ENCODE results near the gene TPRN. TPM values are rescaled to one million over a fixed set of nuclear protein-coding genes. Genes with fewer than 3 reads are reported as not detected.

Gene TPRN
- polyA plus RNA-seq, 1 of the 3 experiments (the other 2 are of a cell fraction): 5.2 TPM

DNA sequence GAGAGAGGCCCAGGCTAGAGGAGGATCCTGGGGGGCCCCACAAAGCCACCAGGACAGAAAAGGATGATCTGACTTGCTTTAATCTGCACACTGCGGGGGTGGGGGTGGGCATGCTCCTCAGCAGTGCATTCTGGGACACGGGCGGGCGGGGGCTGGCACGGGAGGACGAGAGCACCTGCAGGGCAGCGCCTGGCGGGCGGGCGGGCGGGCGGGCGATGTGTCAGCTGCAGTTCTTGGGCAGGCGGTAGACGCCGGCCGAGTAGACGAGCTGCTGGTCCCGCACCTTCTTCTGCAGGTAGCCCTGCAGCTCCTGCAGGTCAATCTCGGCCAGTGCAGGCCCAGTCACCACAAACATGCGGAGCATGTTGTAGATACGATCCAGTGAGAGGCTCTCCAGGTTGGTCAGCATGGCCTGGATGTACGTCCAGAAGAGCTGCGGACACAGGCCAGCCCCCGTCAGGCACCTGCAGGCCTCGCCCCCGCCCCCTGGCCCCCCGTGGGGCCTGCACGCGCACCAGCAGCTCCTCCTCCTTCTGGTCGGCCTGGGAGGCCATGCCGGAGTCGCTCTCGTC lies 25.7 kb downstream of the TPRN start:
- CTCF ChIA-PET: interaction anchor here (0.6 to 5.0 kb wide), 4 partner anchors 13 to 88 kb away, joined by 3 to 24 read pairs (median 7); partner anchors contain the start of genes ANAPC2, MAN1B1 and SSNA1
- H3K9me3 ChIP-seq: no peaks in the 10 kb centered on the region
- no peak overlapping the region for H3K4me3 ChIP-seq (ENCODE audit: low read depth in 2 of 2, low read length in 1 of 2)
- no peak for TF ChIP-seq YY1 (IDR thresholded peaks at IDR 0.05; ENCODE audit: low read depth)
- TF ChIP-seq, protein P1, sequence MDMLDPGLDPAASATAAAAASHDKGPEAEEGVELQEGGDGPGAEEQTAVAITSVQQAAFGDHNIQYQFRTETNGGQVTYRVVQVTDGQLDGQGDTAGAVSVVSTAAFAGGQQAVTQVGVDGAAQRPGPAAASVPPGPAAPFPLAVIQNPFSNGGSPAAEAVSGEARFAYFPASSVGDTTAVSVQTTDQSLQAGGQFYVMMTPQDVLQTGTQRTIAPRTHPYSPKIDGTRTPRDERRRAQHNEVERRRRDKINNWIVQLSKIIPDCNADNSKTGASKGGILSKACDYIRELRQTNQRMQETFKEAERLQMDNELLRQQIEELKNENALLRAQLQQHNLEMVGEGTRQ (IDR thresholded peaks at IDR 0.05; ENCODE audit: borderline replicate concordance, low read depth, low read length): no peak
- 97% methylated on average over 13 of the region's 34 CpGs for WGBS (ENCODE audit: low lambda C conversion rate)
- H3K9me2 ChIP-seq: no peaks in the 10 kb centered on the region
- 0 out of 2 replicates have a peak, but pooled peaks cover 8% of the 10 kb centered on the region for H3K27me3 ChIP-seq (ENCODE audit: insufficient read depth)
- POLR2A ChIA-PET: no interaction called here
- no peak overlapping the region for H3K9ac ChIP-seq
- no peaks in the 10 kb centered on the region for H3K79me2 ChIP-seq (ENCODE audit: insufficient read depth)
- H4K20me1 ChIP-seq (ENCODE audit: insufficient read depth): no peaks in the 10 kb centered on the region
- DNase-seq: no peak
- H3K4me1 ChIP-seq (ENCODE audit: control insufficient read depth in 1 of 2, insufficient read depth in 2 of 2, low read depth in 1 of 2, low read length in 1 of 2): peaks cover 0 to 19% of the 10 kb centered on the region in 2 experiments; a peak in 1 of 4 replicates
- peaks cover 0 to 13% of the 10 kb centered on the region in 2 experiments for H3K36me3 ChIP-seq (replicated peaks in 1 of 2; ENCODE audit: control insufficient read depth in 1 of 2, insufficient read depth in 2 of 2, low read length in 1 of 2)
- H2AFZ ChIP-seq (ENCODE audit: low read depth): no peak overlapping the region
- no peak overlapping the region for H3K27ac ChIP-seq (ENCODE audit: low read depth in 2 of 2, low read length in 1 of 2)
- H3K4me2 ChIP-seq: no peak overlapping the region
- no peaks in the 10 kb centered on the region for H3F3A ChIP-seq (replicated peaks; ENCODE audit: insufficient read depth)

DNA sequence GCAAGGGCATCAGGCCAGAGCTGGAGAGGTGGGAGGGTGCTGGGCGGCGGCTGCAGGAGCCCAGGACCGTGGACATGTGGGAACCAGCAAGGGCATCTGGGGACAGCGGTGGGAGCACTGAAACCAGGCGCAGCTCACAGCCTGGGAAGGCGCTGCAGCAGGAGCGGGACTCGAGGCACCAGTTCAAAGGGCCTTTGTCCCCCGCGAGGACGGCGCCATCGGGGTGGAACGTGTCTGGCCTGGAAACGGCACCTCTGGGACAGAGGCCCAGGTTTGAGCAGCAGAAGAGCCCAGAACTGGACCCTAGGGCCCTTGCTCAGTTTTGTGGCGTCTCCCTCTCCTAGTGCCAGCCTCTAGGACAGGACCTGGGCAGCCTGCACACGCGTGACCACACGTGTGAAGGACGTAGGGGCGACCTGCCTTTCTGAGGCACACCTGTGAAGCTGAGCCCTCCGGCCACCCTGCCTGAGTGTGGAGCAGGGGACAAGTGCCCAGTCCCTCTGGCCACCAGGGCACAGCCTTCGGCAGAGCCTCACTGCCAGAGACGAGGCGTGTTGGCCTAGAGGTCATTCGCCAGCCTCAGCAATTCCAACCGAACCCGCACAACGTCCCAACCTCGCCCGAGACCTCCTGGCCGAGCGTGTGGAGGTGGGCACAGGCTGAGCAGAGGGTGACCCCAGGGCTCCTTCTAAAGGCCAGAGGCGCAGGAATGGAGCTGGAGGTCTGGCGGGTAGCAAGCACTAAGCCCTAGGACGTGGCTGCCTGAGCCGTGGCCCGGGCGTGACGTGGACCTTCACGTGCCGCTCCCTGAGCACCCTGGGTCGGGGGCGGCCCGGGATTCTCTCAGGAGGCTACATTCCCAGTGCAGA lies 26.5 kb downstream of the TPRN start:
- H3K36me3 ChIP-seq (replicated peaks in 1 of 2; ENCODE audit: control insufficient read depth in 1 of 2, insufficient read depth in 2 of 2, low read length in 1 of 2): peaks cover 0 to 7% of the 10 kb centered on the region in 2 experiments
- H3K4me1 ChIP-seq (ENCODE audit: control insufficient read depth in 1 of 2, insufficient read depth in 2 of 2, low read depth in 1 of 2, low read length in 1 of 2): peaks cover 0 to 23% of the 10 kb centered on the region in 2 experiments; a peak in 1 of 4 replicates
- peak; percentile 83 for DNase-seq
- H4K20me1 ChIP-seq (ENCODE audit: insufficient read depth): no peaks in the 10 kb centered on the region
- peaks cover 13% of the 10 kb centered on the region; the same call in 1 of the 2 replicates for H3K27me3 ChIP-seq (ENCODE audit: insufficient read depth)
- no peak overlapping the region for H3K9ac ChIP-seq
- WGBS (ENCODE audit: low lambda C conversion rate): 89% methylated on average over 34 of the region's 45 CpGs
- peak overlapping the region in 1 of 2 experiments; percentile 47; a peak in 2 of 4 replicates for H3K27ac ChIP-seq (ENCODE audit: low read depth in 2 of 2, low read length in 1 of 2)
- no peak overlapping the region for H3K4me2 ChIP-seq
- CTCF ChIA-PET: interaction anchor here (5.0 kb wide), 1 partner anchor 14 kb away, joined by 24 read pairs; the partner anchor contains the start of genes ANAPC2 and SSNA1
- POLR2A ChIA-PET: interaction anchor here (1.5 kb wide), 1 partner anchor 36 kb away, joined by 5 read pairs; the partner anchor contains the start of gene GRIN1
- no peaks in the 10 kb centered on the region for H3K9me3 ChIP-seq
- H2AFZ ChIP-seq (ENCODE audit: low read depth): no peak overlapping the region
- H3K4me3 ChIP-seq (ENCODE audit: low read depth in 2 of 2, low read length in 1 of 2): no peak overlapping the region
- no peak for TF ChIP-seq MEF2A (IDR thresholded peaks at IDR 0.05; ENCODE audit: borderline replicate concordance, low read depth)
- TF ChIP-seq RXRA (IDR thresholded peaks at IDR 0.05; ENCODE audit: borderline replicate concordance, low read depth): no peak
- no peak for TF ChIP-seq CHD2 (IDR thresholded peaks at IDR 0.05; ENCODE audit: low read length, partially characterized antibody)
- TF ChIP-seq JUND (IDR thresholded peaks at IDR 0.05): no peak
- TF ChIP-seq TAF1 (IDR thresholded peaks at IDR 0.05; ENCODE audit: borderline replicate concordance, low read depth, low read length): no peak
- TF ChIP-seq RCOR1 (IDR thresholded peaks at IDR 0.05; ENCODE audit: low read length): no peak
- TF ChIP-seq, protein P2, sequence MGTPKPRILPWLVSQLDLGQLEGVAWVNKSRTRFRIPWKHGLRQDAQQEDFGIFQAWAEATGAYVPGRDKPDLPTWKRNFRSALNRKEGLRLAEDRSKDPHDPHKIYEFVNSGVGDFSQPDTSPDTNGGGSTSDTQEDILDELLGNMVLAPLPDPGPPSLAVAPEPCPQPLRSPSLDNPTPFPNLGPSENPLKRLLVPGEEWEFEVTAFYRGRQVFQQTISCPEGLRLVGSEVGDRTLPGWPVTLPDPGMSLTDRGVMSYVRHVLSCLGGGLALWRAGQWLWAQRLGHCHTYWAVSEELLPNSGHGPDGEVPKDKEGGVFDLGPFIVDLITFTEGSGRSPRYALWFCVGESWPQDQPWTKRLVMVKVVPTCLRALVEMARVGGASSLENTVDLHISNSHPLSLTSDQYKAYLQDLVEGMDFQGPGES (IDR thresholded peaks at IDR 0.05; ENCODE audit: low read depth, low read length): no peak
- no peaks in the 10 kb centered on the region for H3K9me2 ChIP-seq
- no peaks in the 10 kb centered on the region for H3F3A ChIP-seq (replicated peaks; ENCODE audit: insufficient read depth)
- no peaks in the 10 kb centered on the region for H3K79me2 ChIP-seq (ENCODE audit: insufficient read depth)
